Measurements from ENCODE around the gene CASP7.
A peak's percentile ranks its signal among the peaks of the same experiment; 100 is the strongest.

CASP7 gene

GRCh38 chr10:113711142-113711541 is 31.4 kb downstream of the CASP7 start:
- no peak for TF ChIP-seq REST (IDR thresholded peaks at IDR 0.05; ENCODE audit: low read depth)
- TF ChIP-seq USF1 (IDR thresholded peaks at IDR 0.05): no peak
- TF ChIP-seq MAX (IDR thresholded peaks at IDR 0.05): no peak
- no peak for TF ChIP-seq YY1 (IDR thresholded peaks at IDR 0.05; ENCODE audit: low read depth)
- TF ChIP-seq CREB1 (IDR thresholded peaks at IDR 0.05; ENCODE audit: low read depth): no peak
- TF ChIP-seq EGR1 (IDR thresholded peaks at IDR 0.05): no peak

- no peak for TF ChIP-seq NFIC (IDR thresholded peaks at IDR 0.05)
- TF ChIP-seq REST (IDR thresholded peaks at IDR 0.05; ENCODE audit: low read depth): no peak
- no peak for TF ChIP-seq MAX (IDR thresholded peaks at IDR 0.05)
- TF ChIP-seq USF1 (IDR thresholded peaks at IDR 0.05): no peak
- TF ChIP-seq EGR1 (IDR thresholded peaks at IDR 0.05): no peak
- TF ChIP-seq ZBTB7A (IDR thresholded peaks at IDR 0.05; ENCODE audit: low read depth): no peak
- no peak for TF ChIP-seq TEAD4 (IDR thresholded peaks at IDR 0.05)
- no peak for TF ChIP-seq FOXM1 (IDR thresholded peaks at IDR 0.05; ENCODE audit: borderline replicate concordance, low read depth)
- TF ChIP-seq TAF1 (IDR thresholded peaks at IDR 0.05; ENCODE audit: low read depth): no peak
- TF ChIP-seq CREB1 (IDR thresholded peaks at IDR 0.05; ENCODE audit: low read depth): no peak
- no peak for TF ChIP-seq EP300 (IDR thresholded peaks at IDR 0.05; ENCODE audit: borderline replicate concordance)
- no peak for TF ChIP-seq YY1 (IDR thresholded peaks at IDR 0.05; ENCODE audit: low read depth)
- TF ChIP-seq CEBPB (IDR thresholded peaks at IDR 0.05): no peak
Observed at GRCh38 chr10:113712024-113712423, 32.3 kb downstream of the CASP7 start.

GRCh38 chr10:113712755-113713639 is 33.3 kb downstream of the CASP7 start:
- TF ChIP-seq ZBTB7A (IDR thresholded peaks at IDR 0.05; ENCODE audit: low read depth): no peak
- no peak for TF ChIP-seq MAX (IDR thresholded peaks at IDR 0.05)
- 0 out of 2 replicates have a peak, but pooled peaks have one; percentile 51 for TF ChIP-seq YY1 (IDR thresholded peaks at IDR 0.05; ENCODE audit: low read depth)
- no peak for TF ChIP-seq RAD21 (IDR thresholded peaks at IDR 0.05; ENCODE audit: low read depth)
- no peak for TF ChIP-seq TAF1 (IDR thresholded peaks at IDR 0.05; ENCODE audit: low read depth)
- 0 out of 2 replicates have a peak, but pooled peaks have one; percentile 14 for TF ChIP-seq TEAD4 (IDR thresholded peaks at IDR 0.05)
- no peak for TF ChIP-seq EP300 (IDR thresholded peaks at IDR 0.05; ENCODE audit: borderline replicate concordance)
- no peak for TF ChIP-seq USF1 (IDR thresholded peaks at IDR 0.05)

GRCh38 chr10:113713640-113713982 is 33.9 kb downstream of the CASP7 start:
- no peak for TF ChIP-seq REST (IDR thresholded peaks at IDR 0.05; ENCODE audit: low read depth)
- TF ChIP-seq CREB1 (IDR thresholded peaks at IDR 0.05; ENCODE audit: low read depth): no peak
- no peak for TF ChIP-seq FOXM1 (IDR thresholded peaks at IDR 0.05; ENCODE audit: borderline replicate concordance, low read depth)
- no peak for TF ChIP-seq RAD21 (IDR thresholded peaks at IDR 0.05; ENCODE audit: low read depth)
